ENCODE results near the gene ZBTB46. TPM values are rescaled to one million over a fixed set of nuclear protein-coding genes. Genes with fewer than 3 reads are reported as not detected.

The ZBTB46 gene
- total RNA-seq, 1 donor from 2014 or later, result 42.1 TPM

DNA sequence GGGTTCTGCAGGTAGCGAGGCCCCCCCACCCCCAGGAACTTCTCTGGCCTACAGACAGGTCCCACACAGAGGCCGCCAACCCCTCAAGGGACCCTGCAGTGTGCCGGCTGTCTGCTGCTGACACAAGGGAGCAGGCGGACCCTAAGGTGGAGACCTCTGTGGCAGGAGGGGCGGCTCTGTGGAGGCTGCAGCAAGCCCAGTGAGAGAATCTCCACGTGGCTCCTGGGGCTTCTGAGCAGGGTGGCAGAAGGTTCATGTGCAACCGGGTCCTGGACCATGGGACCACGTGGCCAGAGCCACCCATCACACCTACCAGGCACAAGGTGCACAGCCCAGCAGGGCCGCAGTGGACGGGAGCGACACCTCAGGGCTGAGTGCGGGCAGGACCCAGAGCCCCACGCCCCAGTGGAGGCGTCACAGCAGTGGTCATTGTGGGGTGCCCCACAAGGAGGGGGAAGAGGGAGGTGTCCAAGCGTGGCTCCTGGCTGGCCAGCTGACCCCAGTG is 127.5 kb downstream of the ZBTB46 start:
- DNase-seq (ENCODE audit: low spot score), result no peak
- Mint-ChIP-seq H3K4me3 (ENCODE audit: unreplicated experiment) (no peak overlapping the region), H3K9me3 (ENCODE audit: unreplicated experiment) (no peaks in the 10 kb centered on the region), H3K27me3 (ENCODE audit: unreplicated experiment) (peaks cover 16% of the 10 kb centered on the region), H3K4me1 (ENCODE audit: unreplicated experiment) (peaks cover 9% of the 10 kb centered on the region), H3K36me3 (ENCODE audit: low read depth, unreplicated experiment) (peaks cover 19% of the 10 kb centered on the region), H3K27ac (ENCODE audit: unreplicated experiment) (no peak overlapping the region)
- TF ChIP-seq, protein P1, sequence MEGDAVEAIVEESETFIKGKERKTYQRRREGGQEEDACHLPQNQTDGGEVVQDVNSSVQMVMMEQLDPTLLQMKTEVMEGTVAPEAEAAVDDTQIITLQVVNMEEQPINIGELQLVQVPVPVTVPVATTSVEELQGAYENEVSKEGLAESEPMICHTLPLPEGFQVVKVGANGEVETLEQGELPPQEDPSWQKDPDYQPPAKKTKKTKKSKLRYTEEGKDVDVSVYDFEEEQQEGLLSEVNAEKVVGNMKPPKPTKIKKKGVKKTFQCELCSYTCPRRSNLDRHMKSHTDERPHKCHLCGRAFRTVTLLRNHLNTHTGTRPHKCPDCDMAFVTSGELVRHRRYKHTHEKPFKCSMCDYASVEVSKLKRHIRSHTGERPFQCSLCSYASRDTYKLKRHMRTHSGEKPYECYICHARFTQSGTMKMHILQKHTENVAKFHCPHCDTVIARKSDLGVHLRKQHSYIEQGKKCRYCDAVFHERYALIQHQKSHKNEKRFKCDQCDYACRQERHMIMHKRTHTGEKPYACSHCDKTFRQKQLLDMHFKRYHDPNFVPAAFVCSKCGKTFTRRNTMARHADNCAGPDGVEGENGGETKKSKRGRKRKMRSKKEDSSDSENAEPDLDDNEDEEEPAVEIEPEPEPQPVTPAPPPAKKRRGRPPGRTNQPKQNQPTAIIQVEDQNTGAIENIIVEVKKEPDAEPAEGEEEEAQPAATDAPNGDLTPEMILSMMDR (IDR thresholded peaks at IDR 0.05; ENCODE audit: unreplicated experiment), result no peak

DNA sequence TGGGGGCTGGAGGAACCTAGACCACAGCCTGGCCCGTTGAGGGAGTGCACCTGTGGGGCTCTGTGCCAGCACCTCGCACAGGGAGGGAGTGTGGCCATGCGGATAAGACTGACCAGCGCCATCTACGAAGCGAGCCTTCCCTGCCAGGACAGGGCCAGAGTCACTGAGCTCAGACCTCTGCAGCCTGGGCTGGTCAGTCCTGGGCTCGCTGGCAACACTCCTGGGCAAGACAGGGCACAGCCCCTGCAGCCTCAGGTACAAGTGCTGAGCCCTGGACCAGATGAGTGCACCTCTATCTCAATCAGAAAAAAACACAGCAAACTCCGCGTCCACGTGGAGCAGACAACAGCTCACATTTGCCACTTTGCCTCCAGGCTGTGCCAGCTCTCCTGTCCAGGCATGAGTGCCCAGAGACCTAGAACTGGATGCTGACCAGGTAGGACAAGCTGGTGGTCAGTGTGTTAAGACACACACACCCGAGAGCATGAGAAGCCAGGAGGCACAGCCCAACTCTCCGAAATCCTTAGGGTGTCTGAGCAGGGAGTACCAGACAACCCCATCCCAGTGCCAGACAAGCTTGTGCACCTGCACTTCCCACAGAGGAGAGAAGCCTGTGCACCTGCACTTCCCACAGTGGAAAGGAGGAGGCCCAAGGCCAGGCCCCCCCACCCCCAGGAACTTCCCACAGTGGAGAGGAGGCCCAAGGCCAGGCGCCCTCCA is 128.2 kb downstream of the ZBTB46 start:
- H3K4me1 Mint-ChIP-seq (ENCODE audit: unreplicated experiment), result peaks cover 7% of the 10 kb centered on the region
- no peak for DNase-seq (ENCODE audit: low spot score)
- H3K27ac Mint-ChIP-seq (ENCODE audit: unreplicated experiment), result peak overlapping the region; percentile 42
- no peaks in the 10 kb centered on the region for H3K9me3 Mint-ChIP-seq (ENCODE audit: unreplicated experiment)
- TF ChIP-seq, protein P1 (IDR thresholded peaks at IDR 0.05; ENCODE audit: unreplicated experiment), result no peak
- peaks cover 19% of the 10 kb centered on the region for H3K36me3 Mint-ChIP-seq (ENCODE audit: low read depth, unreplicated experiment)
- H3K27me3 Mint-ChIP-seq (ENCODE audit: unreplicated experiment), result peaks cover 16% of the 10 kb centered on the region
- no peak overlapping the region for H3K4me3 Mint-ChIP-seq (ENCODE audit: unreplicated experiment)

DNA sequence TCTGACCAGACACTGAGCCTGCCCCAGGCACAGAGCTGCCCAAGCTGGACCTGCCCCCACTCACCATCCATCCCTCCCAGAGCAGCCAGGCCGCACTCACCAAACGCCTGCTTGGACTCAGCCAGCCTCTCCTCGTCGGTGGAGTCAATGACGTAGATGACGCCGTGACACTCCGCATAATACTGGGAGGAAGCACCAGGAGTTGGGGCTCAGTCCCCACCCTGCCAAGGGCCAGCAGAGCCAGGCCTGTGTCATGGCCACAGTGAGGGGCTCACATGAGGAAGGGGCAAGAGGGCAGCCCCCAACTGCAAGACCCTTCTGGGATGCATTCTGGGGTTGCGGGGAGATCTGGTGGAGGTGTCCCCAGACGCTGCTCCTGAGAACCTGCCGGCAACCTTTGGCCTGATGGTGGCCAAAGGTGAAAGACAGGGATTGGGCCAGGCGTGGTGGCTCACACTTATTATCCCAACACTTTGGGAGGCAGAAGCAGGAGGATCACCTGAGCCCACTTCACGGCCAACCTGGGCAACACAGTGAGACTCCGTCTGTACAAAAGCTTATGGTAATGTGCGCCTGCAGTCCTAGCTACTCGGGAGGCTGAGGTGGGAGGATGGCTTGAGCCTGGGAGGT is 128.9 kb downstream of the ZBTB46 start:
- no peak for DNase-seq (ENCODE audit: low spot score)
- peaks cover 18% of the 10 kb centered on the region for H3K27me3 Mint-ChIP-seq (ENCODE audit: unreplicated experiment)
- TF ChIP-seq, protein P1 (IDR thresholded peaks at IDR 0.05; ENCODE audit: unreplicated experiment), result no peak
- peaks cover 11% of the 10 kb centered on the region for H3K4me1 Mint-ChIP-seq (ENCODE audit: unreplicated experiment)
- no peaks in the 10 kb centered on the region for H3K9me3 Mint-ChIP-seq (ENCODE audit: unreplicated experiment)
- H3K36me3 Mint-ChIP-seq (ENCODE audit: low read depth, unreplicated experiment), result peaks cover 19% of the 10 kb centered on the region
- no peak overlapping the region for H3K4me3 Mint-ChIP-seq (ENCODE audit: unreplicated experiment)
- H3K27ac Mint-ChIP-seq (ENCODE audit: unreplicated experiment), result peak overlapping the region; percentile 64

DNA sequence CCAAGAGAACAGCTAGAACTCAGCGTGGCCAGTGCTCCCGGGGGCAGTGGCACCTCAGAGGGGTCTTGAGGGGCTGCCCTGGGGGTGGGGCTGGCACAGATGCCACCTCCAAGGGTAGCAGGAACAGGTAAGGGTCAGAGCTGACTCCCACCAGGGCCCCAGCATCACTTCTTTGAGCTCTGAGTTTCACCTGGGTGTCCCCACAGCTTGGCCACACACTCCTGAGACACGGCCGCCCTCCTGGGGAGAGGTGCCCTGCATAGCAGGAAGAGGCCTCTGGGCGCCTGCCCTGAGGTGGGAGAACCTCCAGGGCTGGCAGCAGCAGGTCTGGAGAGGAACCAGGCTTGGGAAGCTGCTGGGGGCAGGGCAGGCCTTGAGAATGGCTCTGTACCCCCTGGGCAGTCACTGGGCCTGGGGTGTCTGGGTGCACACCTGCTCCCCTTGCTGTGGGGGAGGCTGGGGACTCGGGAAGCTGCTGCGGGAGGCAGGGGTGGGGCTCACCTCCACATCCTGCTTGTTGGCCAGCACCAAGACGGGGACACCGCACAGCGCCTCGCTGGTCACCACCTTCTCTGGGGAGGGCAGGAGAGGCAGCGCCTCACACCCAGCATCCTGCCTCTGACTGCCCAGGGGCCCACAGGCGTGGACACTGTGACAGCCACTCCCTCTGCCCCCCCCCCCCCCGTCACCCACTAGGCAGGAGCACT is 129.6 kb downstream of the ZBTB46 start:
- DNase-seq (ENCODE audit: low spot score), result no peak
- Mint-ChIP-seq H3K4me1 (ENCODE audit: unreplicated experiment) (peaks cover 6% of the 10 kb centered on the region), H3K4me3 (ENCODE audit: unreplicated experiment) (no peak overlapping the region), H3K27me3 (ENCODE audit: unreplicated experiment) (peaks cover 15% of the 10 kb centered on the region), H3K27ac (ENCODE audit: unreplicated experiment) (no peak overlapping the region), H3K9me3 (ENCODE audit: unreplicated experiment) (no peaks in the 10 kb centered on the region), H3K36me3 (ENCODE audit: low read depth, unreplicated experiment) (peaks cover 14% of the 10 kb centered on the region)
- TF ChIP-seq, protein P1 (IDR thresholded peaks at IDR 0.05; ENCODE audit: unreplicated experiment), result no peak

Measured in endothelial cell (in vitro differentiated cells).